GM23248 (cell line): Measurements from ENCODE around the gene FAM81A. TPM values are rescaled to one million over a fixed set of nuclear protein-coding genes. Genes with fewer than 3 reads are reported as not detected.

Experiments used
- DNase-seq: peaks from one replicate; pipeline ENCODE4 v3.0.0-alpha.2; 2015
- H2AFZ ChIP-seq: fragments of 200-600 bp; sonication (generic); 2 replicates; pipeline ENCODE4 v1.6.1; 2016; ENCODE audit warnings: antibody characterized with exemption
- H3F3A ChIP-seq: fragments of 200-600 bp; sonication (generic); 2 replicates; pipeline ENCODE4 v1.6.1; 2016; ENCODE audit warnings: mild to moderate bottlenecking, antibody characterized with exemption, mixed run types; ENCODE audit not compliant: insufficient read depth
- H3K27ac ChIP-seq: fragments of 200-600 bp; sonication (generic); 2 replicates; pipeline ENCODE4 v1.5.1; 2016; ENCODE audit warnings: mild to moderate bottlenecking
- H3K27me3 ChIP-seq: fragments of 200-600 bp; sonication (generic); replicated peaks from 2 replicates; pipeline ENCODE4 v1.6.1; 2016; ENCODE audit warnings: mild to moderate bottlenecking; ENCODE audit not compliant: insufficient read depth
- H3K36me3 ChIP-seq: fragments of 200-600 bp; sonication (generic); 2 replicates; pipeline ENCODE4 v1.6.1; 2016; ENCODE audit warnings: low read depth, mild to moderate bottlenecking
- H3K4me1 ChIP-seq: fragments of 200-600 bp; sonication (generic); 2 replicates; pipeline ENCODE4 v1.6.1; 2016; ENCODE audit warnings: mild to moderate bottlenecking; ENCODE audit not compliant: insufficient read depth
- H3K4me2 ChIP-seq: fragments of 200-600 bp; sonication (generic); one replicate; pipeline ENCODE4 v1.6.1; 2016; ENCODE audit warnings: mild to moderate bottlenecking; ENCODE audit not compliant: unreplicated experiment
- H3K4me3 ChIP-seq: fragments of 200-600 bp; sonication (generic); 2 replicates; pipeline ENCODE4 v1.5.1; 2016; ENCODE audit warnings: mild to moderate bottlenecking
- H3K79me2 ChIP-seq: fragments of 200-600 bp; sonication (generic); 2 replicates; pipeline ENCODE4 v1.6.1; 2016; ENCODE audit warnings: mild to moderate bottlenecking; ENCODE audit not compliant: insufficient read depth
- H3K9ac ChIP-seq: fragments of 200-600 bp; sonication (generic); 2 replicates; pipeline ENCODE4 v1.6.1; 2016; ENCODE audit warnings: mild to moderate bottlenecking
- H3K9me2 ChIP-seq: fragments of 200-600 bp; sonication (generic); 2 replicates; pipeline ENCODE4 v1.6.1; 2016; ENCODE audit warnings: mixed run types, mild to moderate bottlenecking, moderate library complexity; ENCODE audit not compliant: insufficient read depth
- H3K9me3 ChIP-seq: fragments of 200-600 bp; sonication (generic); one replicate; pipeline ENCODE4 v1.6.1; 2017; ENCODE audit warnings: low read depth
- H4K20me1 ChIP-seq: fragments of 200-600 bp; sonication (generic); 2 replicates; pipeline ENCODE4 v1.6.0; 2016; ENCODE audit not compliant: insufficient read depth
- EZH2 ChIP-seq: fragments of 200-600 bp; sonication (generic); IDR thresholded peaks from 2 replicates; pipeline ENCODE4 v1.6.1; 2018; ENCODE audit warnings: antibody characterized with exemption, mild to moderate bottlenecking; ENCODE audit not compliant: insufficient read depth, poor library complexity, severe bottlenecking
- EZH2phosphoT487 ChIP-seq: fragments of 200-600 bp; sonication (generic); IDR thresholded peaks from 2 replicates; pipeline ENCODE4 v1.6.1; 2018; ENCODE audit warnings: antibody characterized with exemption, moderate library complexity, mild to moderate bottlenecking, low read depth; ENCODE audit not compliant: insufficient read depth
- WGBS, 2 experiments: methylation state at CpG; one replicate each; pipeline ENCODE4 v1.1.6; 2015 to 2017; ENCODE audit warnings: low lambda C conversion rate in 2 of 2, low coverage in 1 of 2; ENCODE audit errors: missing lambda C conversion rate in 2 of 2; 5-methylcytosine and 5-hydroxymethylcytosine counted together
- in situ Hi-C: fragments of 300-500 bp; cut with MboI; formaldehyde crosslinking; loops from 2 replicates; pipeline ENCODE4 v1.15.0; 2020
- polyA plus RNA-seq: library from polyadenylated mRNA; unstranded; fragments of >200 nt; fragmentation: Nextera tagmentation; extraction: Ambion mirVana; gene quantifications from 2 replicates; pipeline ENCODE4 v1.2.1, GENCODE V29; 2016
- total RNA-seq: library from RNA; depleted of rRNA; stranded (reverse); fragments of >200 nt; shearing (Covaris generic); gene quantifications from 2 replicates; pipeline ENCODE4 v1.2.3, GENCODE V29; 2014

Gene FAM81A
- total and polyA plus RNA-seq, 2 experiments from 2014 or later, result 0.26 to 0.32 TPM

DNA sequence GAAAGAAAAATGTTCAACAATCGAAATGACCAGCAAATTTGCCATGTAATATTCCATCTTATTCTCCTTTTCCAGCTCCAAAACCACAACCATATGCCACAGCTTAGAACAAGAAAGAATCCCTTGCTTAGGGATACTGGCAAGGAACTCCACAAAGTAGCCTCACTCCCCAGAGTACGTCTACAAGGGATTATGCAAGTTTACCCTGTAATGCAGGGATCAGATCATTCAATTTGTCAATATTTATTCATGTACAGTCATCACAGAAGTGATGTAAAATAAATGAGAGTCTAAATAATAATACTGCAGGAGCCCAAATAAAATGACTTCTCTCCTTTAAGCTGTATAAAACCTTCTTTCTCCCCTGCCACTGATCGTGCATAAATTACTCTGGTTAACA, 41.8 kb upstream of the FAM81A start:
- H3K9me3 ChIP-seq, result no peaks in the 10 kb centered on the region
- no peaks in the 10 kb centered on the region for H3K4me1 ChIP-seq
- H4K20me1 ChIP-seq, result no peaks in the 10 kb centered on the region
- no peaks in the 10 kb centered on the region for H3K36me3 ChIP-seq
- no peaks in the 10 kb centered on the region for H3K79me2 ChIP-seq
- in situ Hi-C loops, result no loop called here
- H3K4me2 ChIP-seq, result no peak overlapping the region
- H3K9ac ChIP-seq, result no peak overlapping the region
- 30 to 50% methylated on average over 3 of the region's 3 CpGs for WGBS, 2 experiments
- no peak for DNase-seq
- H3K27me3 ChIP-seq, result peaks cover 3% of the 10 kb centered on the region; the same call in 1 of the 2 replicates
- TF ChIP-seq EZH2, result no peak
- H3F3A ChIP-seq, result no peaks in the 10 kb centered on the region
- no peak overlapping the region for H2AFZ ChIP-seq
- H3K9me2 ChIP-seq, result no peaks in the 10 kb centered on the region
- H3K27ac ChIP-seq, result no peak overlapping the region
- no peak overlapping the region for H3K4me3 ChIP-seq

DNA sequence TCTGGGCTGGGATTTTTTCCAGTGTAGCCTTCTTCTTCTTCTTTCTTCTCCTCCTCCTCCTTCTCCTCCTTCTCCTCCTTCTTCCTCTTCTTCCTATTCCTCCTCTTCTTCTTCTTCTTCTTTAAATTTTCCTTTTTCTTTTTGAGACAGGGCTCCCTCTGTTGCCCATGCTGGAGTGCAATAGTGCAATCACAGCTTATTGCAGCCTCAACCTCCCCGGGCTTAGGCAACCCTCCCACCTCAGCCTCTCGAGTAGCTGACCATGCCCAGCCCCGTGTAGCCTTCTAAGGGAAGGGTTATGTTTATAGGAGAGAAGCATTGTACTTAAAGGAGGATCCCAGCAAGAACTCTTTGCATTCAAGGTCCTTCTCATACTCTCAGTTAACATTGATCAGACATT, 41.3 kb upstream of the FAM81A start:
- Histone ChIP-seq H3K9ac (no peak overlapping the region), H3K4me2 (no peak overlapping the region), H3K4me1 (no peaks in the 10 kb centered on the region), H3F3A (no peaks in the 10 kb centered on the region), H2AFZ (no peak overlapping the region), H3K27me3 (peaks cover 3% of the 10 kb centered on the region; the same call in 1 of the 2 replicates), H3K79me2 (no peaks in the 10 kb centered on the region), H3K9me3 (no peaks in the 10 kb centered on the region), H4K20me1 (no peaks in the 10 kb centered on the region), H3K36me3 (no peaks in the 10 kb centered on the region), H3K27ac (no peak overlapping the region), H3K9me2 (no peaks in the 10 kb centered on the region), H3K4me3 (no peak overlapping the region)
- TF ChIP-seq EZH2, result no peak
- no peak for TF ChIP-seq EZH2phosphoT487
- no peak for DNase-seq
- in situ Hi-C loops, result no loop called here
- 35 to 58% methylated on average over 3 of the region's 3 CpGs for WGBS, 2 experiments

DNA sequence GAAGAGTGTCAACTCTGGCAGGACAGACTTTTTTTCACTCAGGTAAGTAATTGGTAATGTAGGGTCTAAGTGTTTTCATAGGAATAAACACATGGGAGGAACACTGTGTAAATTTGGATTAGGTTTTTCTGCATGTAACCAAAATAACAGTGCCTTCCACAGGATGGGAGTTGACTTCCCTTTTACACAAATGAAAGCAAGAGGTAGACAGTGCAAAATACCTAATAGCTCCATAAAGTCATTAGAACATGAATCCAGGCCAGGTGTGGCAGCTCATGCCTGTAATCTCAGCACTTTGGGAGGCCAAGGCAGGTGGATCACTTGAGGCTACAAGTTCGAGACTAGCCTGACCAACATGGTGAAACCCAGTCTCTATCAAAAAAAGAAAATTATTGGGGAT, 39.8 kb upstream of the FAM81A start:
- Histone ChIP-seq H3K4me2 (no peak overlapping the region), H3F3A (no peaks in the 10 kb centered on the region), H2AFZ (no peak overlapping the region), H3K4me1 (no peaks in the 10 kb centered on the region), H3K27me3 (peaks cover 3% of the 10 kb centered on the region; the same call in 1 of the 2 replicates), H3K9me3 (no peaks in the 10 kb centered on the region), H3K9ac (no peak overlapping the region), H4K20me1 (no peaks in the 10 kb centered on the region), H3K79me2 (no peaks in the 10 kb centered on the region), H3K9me2 (no peaks in the 10 kb centered on the region), H3K27ac (no peak overlapping the region), H3K4me3 (no peak overlapping the region), H3K36me3 (no peaks in the 10 kb centered on the region)
- WGBS, 2 experiments, result 75% methylated on average over 1 of the region's 1 CpG
- in situ Hi-C loops, result no loop called here
- TF ChIP-seq EZH2phosphoT487 (no peak), EZH2 (no peak)
- no peak for DNase-seq

DNA sequence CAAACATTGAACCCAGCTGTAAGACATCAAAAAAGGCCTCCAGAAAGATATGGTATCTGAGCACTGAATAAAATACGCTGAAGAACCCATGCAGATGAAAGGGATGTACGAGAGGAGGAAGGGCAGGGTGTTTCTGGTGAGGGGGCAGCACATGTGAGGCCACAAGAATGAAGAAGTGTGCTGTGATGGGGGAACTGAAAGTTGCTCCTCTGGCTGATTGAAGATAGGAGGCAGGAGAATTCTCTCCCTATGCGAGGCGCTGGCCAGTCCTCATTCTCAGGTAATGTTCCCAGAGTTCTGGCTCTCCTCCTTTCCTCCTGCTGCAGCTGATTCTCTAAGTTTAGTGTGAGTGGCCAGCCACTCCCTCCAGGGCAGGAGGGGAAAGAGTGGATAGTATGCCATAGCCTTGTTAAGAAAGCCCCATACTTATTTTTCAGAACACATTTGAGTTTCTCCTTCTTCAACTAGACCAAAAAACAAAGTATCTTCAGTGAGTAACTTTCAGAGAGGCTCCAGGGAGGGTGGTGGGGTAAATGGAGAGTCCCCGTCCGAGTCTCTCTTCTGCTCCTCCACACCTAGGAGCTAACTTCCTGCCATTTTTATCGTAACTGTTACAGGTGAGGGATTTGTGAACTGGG, 38.4 kb upstream of the FAM81A start:
- Histone ChIP-seq H3K4me3 (no peak overlapping the region), H3K27ac (no peak overlapping the region), H3K9me3 (no peaks in the 10 kb centered on the region), H3K27me3 (peaks cover 3% of the 10 kb centered on the region; the same call in 1 of the 2 replicates), H3K4me2 (no peak overlapping the region), H3K79me2 (no peaks in the 10 kb centered on the region), H3K9me2 (no peaks in the 10 kb centered on the region), H3K9ac (no peak overlapping the region), H3K36me3 (no peaks in the 10 kb centered on the region), H2AFZ (no peak overlapping the region), H3F3A (no peaks in the 10 kb centered on the region), H3K4me1 (no peaks in the 10 kb centered on the region), H4K20me1 (no peaks in the 10 kb centered on the region)
- no peak for DNase-seq
- WGBS, 2 experiments, result 51 to 62% methylated on average over 7 of the region's 7 CpGs
- in situ Hi-C loops, result no loop called here
- no peak for TF ChIP-seq EZH2
- no peak for TF ChIP-seq EZH2phosphoT487
